ENCODE data around the gene RGL1.
"Not testable (repeated sequence)": the region's sequence is repeated elsewhere in the genome, so short reads cannot be mapped to it uniquely, and the experiment has no call there.

The RGL1 gene

GRCh38 chr1:183804916-183805841 lies at the start of gene RGL1:
Gene RGL1, plus strand, starts transcription at chr1:183805120. Its CDS starts 178 bp downstream, at chr1:183805298.
- DNase-seq (ENCODE audit: low spot score), result no peak

- DNase-seq (ENCODE audit: low spot score), result no peak
These were observed 48.6 kb upstream of the RGL1 start for GRCh38 chr1:183756326-183756725.

- no peak for DNase-seq (ENCODE audit: low spot score)
These were observed 47.9 kb upstream of the RGL1 start for GRCh38 chr1:183757061-183757460.

- DNase-seq (ENCODE audit: low spot score), result no peak
These were observed 46.0 kb upstream of the RGL1 start for GRCh38 chr1:183758913-183759312.

GRCh38 chr1:183760661-183761060 lies 44.3 kb upstream of the RGL1 start:
- no peak for DNase-seq (ENCODE audit: low spot score)

GRCh38 chr1:183761871-183762270 lies 43.0 kb upstream of the RGL1 start:
- no peak for DNase-seq (ENCODE audit: low spot score)

GRCh38 chr1:183762856-183763255 lies 42.1 kb upstream of the RGL1 start:
- not testable (repeated sequence) for DNase-seq (ENCODE audit: low spot score)

GRCh38 chr1:183764981-183765380 lies 39.9 kb upstream of the RGL1 start:
- DNase-seq (ENCODE audit: low spot score), result no peak

- no peak for DNase-seq (ENCODE audit: low spot score)
These were observed 34.7 kb upstream of the RGL1 start for GRCh38 chr1:183769956-183770815.

- DNase-seq (ENCODE audit: low spot score), result no peak
These were observed 34.1 kb upstream of the RGL1 start for GRCh38 chr1:183770816-183771128.

- DNase-seq (ENCODE audit: low spot score), result no peak
These were observed 31.2 kb upstream of the RGL1 start for GRCh38 chr1:183773482-183774274.

- DNase-seq (ENCODE audit: low spot score), result no peak
These were observed 30.0 kb upstream of the RGL1 start for GRCh38 chr1:183774938-183775337.

- no peak for DNase-seq (ENCODE audit: low spot score)
These were observed 28.2 kb upstream of the RGL1 start for GRCh38 chr1:183776731-183777130.

- DNase-seq (ENCODE audit: low spot score), result no peak
These were observed 27.6 kb upstream of the RGL1 start for GRCh38 chr1:183777328-183777727.

- DNase-seq (ENCODE audit: low spot score), result no peak
These were observed 26.9 kb upstream of the RGL1 start for GRCh38 chr1:183778045-183778444.

GRCh38 chr1:183778568-183779433 lies 26.1 kb upstream of the RGL1 start:
- no peak for DNase-seq (ENCODE audit: low spot score)

- DNase-seq (ENCODE audit: low spot score), result no peak
These were observed 24.8 kb upstream of the RGL1 start for GRCh38 chr1:183780159-183780558.

GRCh38 chr1:183780757-183781156 lies 24.2 kb upstream of the RGL1 start:
- no peak for DNase-seq (ENCODE audit: low spot score)

GRCh38 chr1:183783342-183783741 lies 21.6 kb upstream of the RGL1 start:
- DNase-seq (ENCODE audit: low spot score), result no peak

- DNase-seq (ENCODE audit: low spot score), result no peak
These were observed 20.9 kb upstream of the RGL1 start for GRCh38 chr1:183783767-183784637.
